OCI-LY1 (cell line): Measurements from ENCODE around the gene QKI.
"Not testable (repeated sequence)": the region's sequence is repeated elsewhere in the genome, so short reads cannot be mapped to it uniquely, and the experiment has no call there.

ENCODE experiments used
- EZH2 ChIP-seq: fragments of 200-600 bp; sonication (generic), shearing (Covaris generic); IDR thresholded peaks from 2 replicates; pipeline ENCODE4 v1.8.0; 2017; ENCODE audit warnings: borderline replicate concordance, mixed run types, mild to moderate bottlenecking, antibody characterized with exemption, low read length, moderate library complexity, mixed read lengths
- TF ChIP-seq, protein P1 (sequence below): fragments of 200-600 bp; sonication (generic), shearing (Covaris generic); IDR thresholded peaks from 2 replicates; pipeline ENCODE4 v1.5.1; 2017; ENCODE audit warnings: mild to moderate bottlenecking, antibody characterized with exemption, low read length, moderate library complexity, mixed read lengths

DNA sequence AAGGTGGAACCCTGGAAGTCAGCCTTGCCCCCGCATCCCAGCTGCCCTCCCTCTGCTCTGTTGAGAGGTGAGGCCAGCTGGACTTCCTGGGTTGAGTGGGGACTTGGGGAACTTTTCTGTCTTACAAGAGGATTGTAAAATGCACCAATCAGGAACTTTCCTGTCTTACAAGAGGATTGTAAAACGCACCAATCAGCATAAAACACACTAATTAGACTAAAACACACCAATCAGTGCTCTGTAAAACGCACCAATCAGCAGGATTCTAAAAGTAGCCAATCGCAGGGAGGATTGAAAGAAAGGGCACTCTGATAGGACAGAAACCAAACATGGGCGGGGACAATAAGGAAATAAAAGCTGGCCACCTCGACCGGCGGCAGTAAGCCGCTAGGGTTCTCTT lies 175.6 kb downstream of the QKI start:
- TF ChIP-seq, protein P1, sequence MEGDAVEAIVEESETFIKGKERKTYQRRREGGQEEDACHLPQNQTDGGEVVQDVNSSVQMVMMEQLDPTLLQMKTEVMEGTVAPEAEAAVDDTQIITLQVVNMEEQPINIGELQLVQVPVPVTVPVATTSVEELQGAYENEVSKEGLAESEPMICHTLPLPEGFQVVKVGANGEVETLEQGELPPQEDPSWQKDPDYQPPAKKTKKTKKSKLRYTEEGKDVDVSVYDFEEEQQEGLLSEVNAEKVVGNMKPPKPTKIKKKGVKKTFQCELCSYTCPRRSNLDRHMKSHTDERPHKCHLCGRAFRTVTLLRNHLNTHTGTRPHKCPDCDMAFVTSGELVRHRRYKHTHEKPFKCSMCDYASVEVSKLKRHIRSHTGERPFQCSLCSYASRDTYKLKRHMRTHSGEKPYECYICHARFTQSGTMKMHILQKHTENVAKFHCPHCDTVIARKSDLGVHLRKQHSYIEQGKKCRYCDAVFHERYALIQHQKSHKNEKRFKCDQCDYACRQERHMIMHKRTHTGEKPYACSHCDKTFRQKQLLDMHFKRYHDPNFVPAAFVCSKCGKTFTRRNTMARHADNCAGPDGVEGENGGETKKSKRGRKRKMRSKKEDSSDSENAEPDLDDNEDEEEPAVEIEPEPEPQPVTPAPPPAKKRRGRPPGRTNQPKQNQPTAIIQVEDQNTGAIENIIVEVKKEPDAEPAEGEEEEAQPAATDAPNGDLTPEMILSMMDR, result not testable (repeated sequence)
- not testable (repeated sequence) for TF ChIP-seq EZH2
